IMR-90 (cell line): ENCODE data around the gene SDS. TPM values are rescaled to one million over a fixed set of nuclear protein-coding genes. Genes with fewer than 3 reads are reported as not detected.

Source experiments
- ATAC-seq: fragments of 200-7000 bp; cut with Tn5 transposase; 2 replicates; pipeline ENCODE4 v1.9.1; 2020; ENCODE audit warnings: low read depth, mild to moderate bottlenecking, moderate library complexity
- BruUV-seq: library from RNA; stranded (reverse); fragments of 400-500 nt; replicated peaks from 2 replicates; lab custom pipeline; 2021; lab: Mats Ljungman, UMichigan
- CTCF ChIA-PET: fragments of 300-600 bp; formaldehyde crosslinking; extraction: SDS; loops from one replicate; lab custom pipeline; 2021; ENCODE audit warnings: antibody characterized with exemption; lab: Yijun Ruan, JAX
- POLR2A ChIA-PET: fragments of 300-600 bp; sonication (Branson Sonifier 250); formaldehyde crosslinking; loops from one replicate; lab custom pipeline; 2022; ENCODE audit warnings: antibody characterized with exemption; ENCODE audit not compliant: unreplicated experiment; lab: Charles Lee
- DNase-seq: peaks from one replicate; pipeline ENCODE4 v3.0.0; 2013
- H2AFZ ChIP-seq: replicated peaks from 2 replicates; pipeline ENCODE3; 2013; ENCODE audit warnings: low read length, mild to moderate bottlenecking; ENCODE audit not compliant: poor library complexity
- H2AK5ac ChIP-seq: 2 replicates; pipeline ENCODE4 v1.6.1; 2013; ENCODE audit warnings: low read depth, low read length, inconsistent platforms
- H2AK9ac ChIP-seq: replicated peaks from 2 replicates; pipeline ENCODE3; 2013; ENCODE audit warnings: mild to moderate bottlenecking, low read depth, low read length, moderate library complexity; ENCODE audit not compliant: poor library complexity
- H2BK120ac ChIP-seq: 2 replicates; pipeline ENCODE4 v1.6.1; 2013; ENCODE audit warnings: low read depth, low read length, inconsistent platforms
- H2BK15ac ChIP-seq: 3 replicates; pipeline ENCODE4 v1.6.1; 2013; ENCODE audit warnings: low read depth, low read length, inconsistent platforms
- H2BK20ac ChIP-seq: 2 replicates; pipeline ENCODE4 v1.6.1; 2013; ENCODE audit warnings: low read depth, mild to moderate bottlenecking, inconsistent platforms, low read length, moderate library complexity
- H2BK5ac ChIP-seq: 2 replicates; pipeline ENCODE4 v1.6.1; 2013; ENCODE audit warnings: mild to moderate bottlenecking, low read depth, low read length, inconsistent platforms; ENCODE audit not compliant: poor library complexity, severe bottlenecking
- H3K14ac ChIP-seq: replicated peaks from 2 replicates; pipeline ENCODE4 v1.6.1; 2013; ENCODE audit warnings: low read depth, low read length, inconsistent platforms
- H3K18ac ChIP-seq: 2 replicates; pipeline ENCODE4 v1.6.1; 2013; ENCODE audit warnings: low read depth, low read length, control low read depth
- H3K23ac ChIP-seq: 2 replicates; pipeline ENCODE4 v1.6.1; 2013; ENCODE audit warnings: low read depth, low read length, inconsistent platforms
- H3K27ac ChIP-seq: 2 replicates; pipeline ENCODE4 v1.5.1; 2013; ENCODE audit warnings: mild to moderate bottlenecking, control low read depth, low read length; ENCODE audit not compliant: insufficient read depth
- H3K27me3 ChIP-seq: 2 replicates; pipeline ENCODE4 v1.6.1; 2013; ENCODE audit warnings: low read length; ENCODE audit not compliant: control insufficient read depth, insufficient read depth
- H3K36me3 ChIP-seq: 2 replicates; pipeline ENCODE4 v1.6.1; 2013; ENCODE audit warnings: low read length, mixed read lengths; ENCODE audit not compliant: control insufficient read depth, insufficient read depth
- H3K4ac ChIP-seq: 2 replicates; pipeline ENCODE4 v1.6.1; 2013; ENCODE audit warnings: low read depth, low read length, inconsistent platforms
- H3K4me1 ChIP-seq: 2 replicates; pipeline ENCODE4 v1.6.1; 2013; ENCODE audit warnings: low read length, mixed read lengths; ENCODE audit not compliant: control insufficient read depth, insufficient read depth
- H3K4me2 ChIP-seq: 2 replicates; pipeline ENCODE4 v1.6.1; 2013; ENCODE audit warnings: low read depth, mild to moderate bottlenecking, control low read depth, low read length, moderate library complexity
- H3K4me3 ChIP-seq: 2 replicates; pipeline ENCODE4 v1.5.1; 2013; ENCODE audit warnings: low read depth, mild to moderate bottlenecking, control low read depth, low read length, moderate library complexity; ENCODE audit not compliant: insufficient read depth
- H3K56ac ChIP-seq: 2 replicates; pipeline ENCODE4 v1.6.1; 2013; ENCODE audit warnings: low read length, inconsistent platforms; ENCODE audit not compliant: insufficient read depth; ENCODE audit errors: extremely low read depth
- H3K79me1 ChIP-seq, 2 experiments: 2 replicates each; pipeline ENCODE4 v1.6.1; 2013; ENCODE audit warnings: low read length in 2 of 2, inconsistent platforms in 1 of 2, low read depth in 1 of 2
- H3K9ac ChIP-seq: 2 replicates; pipeline ENCODE4 v1.6.1; 2013; ENCODE audit warnings: low read depth, low read length, control low read depth
- H3K9me1 ChIP-seq: 2 replicates; pipeline ENCODE4 v1.6.1; 2013; ENCODE audit warnings: low read length, inconsistent platforms; ENCODE audit not compliant: insufficient read depth
- H3K9me3 ChIP-seq: 2 replicates; pipeline ENCODE4 v1.6.1; 2013; ENCODE audit warnings: low read length; ENCODE audit not compliant: control insufficient read depth, insufficient read depth
- H4K20me1 ChIP-seq: 2 replicates; pipeline ENCODE4 v1.6.1; 2013; ENCODE audit warnings: low read length, inconsistent platforms; ENCODE audit not compliant: insufficient read depth
- H4K5ac ChIP-seq: 2 replicates; pipeline ENCODE4 v1.6.1; 2013; ENCODE audit warnings: mild to moderate bottlenecking, low read depth, low read length, control low read depth
- H4K8ac ChIP-seq, 2 experiments: 2 replicates each; pipeline ENCODE4 v1.6.1; 2013; ENCODE audit warnings: low read depth in 2 of 2, low read length in 2 of 2, control low read depth in 1 of 2, inconsistent platforms in 1 of 2
- H4K91ac ChIP-seq: 2 replicates; pipeline ENCODE4 v1.6.1; 2013; ENCODE audit warnings: low read depth, low read length, inconsistent platforms; ENCODE audit not compliant: insufficient read depth
- CEBPB ChIP-seq: IDR thresholded peaks from 2 replicates; pipeline ENCODE4 v1.6.1; 2012; ENCODE audit warnings: low read depth, low read length, improper control_type of control experiment
- CHD1 ChIP-seq: IDR thresholded peaks from 2 replicates; pipeline ENCODE4 v1.6.1; 2012; ENCODE audit warnings: low read depth, low read length, improper control_type of control experiment
- MXI1 ChIP-seq: IDR thresholded peaks from 2 replicates; pipeline ENCODE4 v1.6.1; 2012; ENCODE audit warnings: low read depth, mild to moderate bottlenecking, low read length, moderate library complexity, borderline replicate concordance
- RAD21 ChIP-seq: IDR thresholded peaks from 2 replicates; pipeline ENCODE4 v1.6.1; 2012; ENCODE audit warnings: low read length, improper control_type of control experiment
- SMC3 ChIP-seq: fragments of 150-350 bp; IDR thresholded peaks from 2 replicates; pipeline ENCODE4 v1.6.1; 2016; ENCODE audit warnings: low read depth, mild to moderate bottlenecking, antibody characterized with exemption, low read length, moderate library complexity
- WGBS, 2 experiments: methylation state at CpG; one replicate each; pipeline versions ENCODE4 v1.1.5 to v1.1.7; 2013; ENCODE audit warnings: missing lambda C conversion rate in 2 of 2; ENCODE audit not compliant: insufficient read length in 1 of 2; ENCODE audit errors: extremely low coverage in 2 of 2; 5-methylcytosine and 5-hydroxymethylcytosine counted together
- dilution Hi-C: fragments of 300-500 bp; cut with HindIII; formaldehyde crosslinking; loops from one replicate; pipeline ENCODE4 v1.14.3; 2018; ENCODE audit warnings: low sequenced_read_pairs; ENCODE audit not compliant: unreplicated experiment
- in situ Hi-C: fragments of 300-500 bp; cut with MboI; formaldehyde crosslinking; loops from 3 replicates; pipeline ENCODE4 v1.14.3; 2019; ENCODE audit warnings: low sequenced_read_pairs, inconsistent platforms, mixed read lengths
- intact Hi-C: fragments of 100-400 bp; cut with micrococcal nuclease; formaldehyde crosslinking; loops from 2 replicates; pipeline ENCODE4 v1.10.0; 2022
- polyA plus RNA-seq, 3 experiments: library from polyadenylated mRNA; depleted of rRNA; stranded (reverse); fragments of >200 nt; gene quantifications; 2 replicates each; pipeline ENCODE4 v1.2.3, GENCODE V29; 2012; ENCODE audit warnings: low replicate concordance in 1 of 3
- total RNA-seq: library from RNA; depleted of rRNA; stranded (reverse); fragments of >200 nt; gene quantifications from 2 replicates; pipeline ENCODE4 v1.2.3, GENCODE V29; 2012

The SDS gene
- total and polyA plus RNA-seq, 2 of the 4 experiments (the other 2 are of a cell fraction): not detected

DNA sequence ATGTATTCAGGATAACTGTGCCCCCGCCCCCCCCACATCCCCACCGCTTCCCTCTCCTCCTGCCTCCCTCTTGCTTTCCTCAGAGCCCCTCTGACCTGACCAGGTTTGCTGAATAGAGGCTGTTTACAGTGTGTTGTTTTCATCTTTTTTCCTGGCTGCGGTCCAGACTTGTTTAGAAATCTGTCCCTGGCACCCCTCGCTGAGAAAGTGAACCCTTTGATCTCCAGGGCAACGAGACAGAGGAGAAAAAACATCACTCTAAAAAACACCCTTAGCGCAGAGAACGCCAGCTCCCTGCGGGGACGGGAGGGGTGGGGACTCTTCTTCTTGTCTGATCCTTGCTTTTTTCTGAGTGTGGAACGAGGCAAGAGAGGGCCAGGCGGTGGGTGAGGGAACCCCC lies 22.5 kb downstream of the SDS start:
- H4K5ac ChIP-seq: no peak overlapping the region

More for the DNA sequence above, 22.5 kb downstream of the SDS start:
- Histone ChIP-seq H3K9me3 (no peaks in the 10 kb centered on the region), H3K27ac (no peak overlapping the region), H3K27me3 (no peaks in the 10 kb centered on the region), H2AFZ (no peak overlapping the region), H2BK5ac (no peak overlapping the region), H2AK9ac (no peak overlapping the region), H4K8ac (no peak overlapping the region), H3K14ac (no peak overlapping the region), H3K4me1 (no peaks in the 10 kb centered on the region), H2BK15ac (no peak overlapping the region), H3K56ac (no peak overlapping the region), H3K18ac (no peak overlapping the region), H3K4me3 (no peak overlapping the region), H4K20me1 (no peaks in the 10 kb centered on the region), H3K9ac (no peak overlapping the region), H3K36me3 (peaks cover 23% of the 10 kb centered on the region), H3K4ac (no peak overlapping the region), H3K23ac (no peak overlapping the region), H2BK120ac (no peak overlapping the region), H2AK5ac (no peak overlapping the region), H3K4me2 (no peak overlapping the region), H3K9me1 (no peaks in the 10 kb centered on the region), H3K79me1 (no peaks in the 10 kb centered on the region), H4K91ac (no peak overlapping the region), H2BK20ac (no peak overlapping the region)
- ChIA-PET POLR2A (no interaction called here), CTCF (no interaction called here)
- no peak for TF ChIP-seq CHD1
- no peak for TF ChIP-seq MXI1
- no peak for TF ChIP-seq RAD21
- TF ChIP-seq SMC3: no peak
- TF ChIP-seq CEBPB: no peak
- intact Hi-C loops: no loop called here
- 83% methylated on average over 2 of the region's 11 CpGs; no CpG with 5 or more reads in 1 of the 2 experiments for WGBS, 2 experiments
- in situ Hi-C loops: no loop called here
- no peak for DNase-seq
- no TSS peak for BruUV-seq
- dilution Hi-C loops: no loop called here
- no peak for ATAC-seq
